HAP-1 (cell line): ENCODE data around the gene LEFTY2.
"Not testable (repeated sequence)": the region's sequence is repeated elsewhere in the genome, so short reads cannot be mapped to it uniquely, and the experiment has no call there.

ENCODE experiments used
- DNase-seq, 2 experiments: peaks; one replicate each; pipeline ENCODE4 v3.0.0-alpha.2; 2016 to 2020; ENCODE audit warnings: low spot score in 2 of 2
- H3K27me3 ChIP-seq: fragments of 250-450 bp; sonication (Bioruptor Pico); 2 replicates; pipeline ENCODE4 v1.5.1; 2020; ENCODE audit warnings: low read depth, mild to moderate bottlenecking, moderate library complexity
- H3K36me3 ChIP-seq: fragments of 250-450 bp; sonication (Bioruptor Pico); replicated peaks from 2 replicates; pipeline ENCODE4 v1.5.1; 2020; ENCODE audit warnings: mild to moderate bottlenecking
- H3K4me1 ChIP-seq: fragments of 250-450 bp; sonication (Bioruptor Pico); 2 replicates; pipeline ENCODE4 v1.5.1; 2020; ENCODE audit warnings: mild to moderate bottlenecking
- H3K4me3 ChIP-seq: fragments of 250-450 bp; sonication (Bioruptor Pico); 2 replicates; pipeline ENCODE4 v1.5.1; 2020; ENCODE audit warnings: mild to moderate bottlenecking, moderate library complexity
- H3K9me3 ChIP-seq: fragments of 250-450 bp; sonication (Bioruptor Pico); 2 replicates; pipeline ENCODE4 v1.5.1; 2020; ENCODE audit warnings: mild to moderate bottlenecking, moderate library complexity
- in situ Hi-C: fragments of 300-500 bp; cut with MboI; formaldehyde crosslinking; loops from 3 replicates; pipeline ENCODE4 v1.14.3; 2020; ENCODE audit warnings: low sequenced_read_pairs, inconsistent platforms, mixed read lengths

LEFTY2 gene

GRCh38 chr1:225930566-225930965 is 10.5 kb downstream of the LEFTY2 start:
- in situ Hi-C loops: no loop called here
- Histone ChIP-seq H3K4me3 (no peak overlapping the region), H3K9me3 (no peaks in the 10 kb centered on the region), H3K27me3 (no peaks in the 10 kb centered on the region), H3K4me1 (no peaks in the 10 kb centered on the region), H3K36me3 (no peaks in the 10 kb centered on the region)
- DNase-seq: no peak

- H3K4me3 ChIP-seq, H3K36me3 ChIP-seq, DNase-seq, H3K27me3 ChIP-seq, H3K9me3 ChIP-seq, in situ Hi-C loops, H3K4me1 ChIP-seq: not testable (repeated sequence)
Measured at GRCh38 chr1:225929462-225929861, 11.6 kb downstream of the LEFTY2 start.

GRCh38 chr1:225928186-225929175 is 12.5 kb downstream of the LEFTY2 start:
- no peak for DNase-seq
- in situ Hi-C loops: no loop called here
- peaks cover 4% of the 10 kb centered on the region for H3K36me3 ChIP-seq
- no peaks in the 10 kb centered on the region for H3K27me3 ChIP-seq
- H3K4me3 ChIP-seq: no peak overlapping the region
- H3K4me1 ChIP-seq: peaks cover 6% of the 10 kb centered on the region; the same call in 1 of the 2 replicates
- no peaks in the 10 kb centered on the region for H3K9me3 ChIP-seq

GRCh38 chr1:225926551-225927113 is 14.4 kb downstream of the LEFTY2 start:
- H3K4me3 ChIP-seq: no peak overlapping the region
- in situ Hi-C loops: no loop called here

GRCh38 chr1:225923692-225924555 is 17.1 kb downstream of the LEFTY2 start, which contains the start of gene PYCR2:
Gene PYCR2 (minus strand): TSS chr1:225924250. CDS start chr1:225924110, 140 bp downstream.
- Histone ChIP-seq H3K9me3 (no peaks in the 10 kb centered on the region), H3K4me1 (peaks cover 6% of the 10 kb centered on the region; the same call in 1 of the 2 replicates), H3K36me3 (peaks cover 40% of the 10 kb centered on the region), H3K27me3 (no peaks in the 10 kb centered on the region), H3K4me3 (peak within 1 kb of the TSS; percentile 96)
- in situ Hi-C loops: no loop called here
- peak; percentile 94 to 96 for DNase-seq

More at GRCh38 chr1:225926551-225927113, 14.4 kb downstream of the LEFTY2 start:
- no peak for DNase-seq
- H3K4me1 ChIP-seq: peaks cover 6% of the 10 kb centered on the region; the same call in 1 of the 2 replicates
- peaks cover 17% of the 10 kb centered on the region for H3K36me3 ChIP-seq
- no peaks in the 10 kb centered on the region for H3K27me3 ChIP-seq
- no peaks in the 10 kb centered on the region for H3K9me3 ChIP-seq

GRCh38 chr1:225923381-225923691 is 17.7 kb downstream of the LEFTY2 start:
- no peaks in the 10 kb centered on the region for H3K27me3 ChIP-seq
- DNase-seq: no peak
- H3K4me3 ChIP-seq: peak overlapping the region; percentile 96
- no peaks in the 10 kb centered on the region for H3K9me3 ChIP-seq
- in situ Hi-C loops: no loop called here
- peaks cover 40% of the 10 kb centered on the region for H3K36me3 ChIP-seq
- peaks cover 6% of the 10 kb centered on the region; the same call in 1 of the 2 replicates for H3K4me1 ChIP-seq

- Histone ChIP-seq H3K36me3 (peaks cover 40% of the 10 kb centered on the region), H3K9me3 (no peaks in the 10 kb centered on the region), H3K4me3 (no peak overlapping the region), H3K4me1 (peaks cover 6% of the 10 kb centered on the region; the same call in 1 of the 2 replicates), H3K27me3 (no peaks in the 10 kb centered on the region)
- DNase-seq: no peak
- in situ Hi-C loops: no loop called here
Measured at GRCh38 chr1:225921734-225922709, 19.0 kb downstream of the LEFTY2 start.

- Histone ChIP-seq H3K4me3 (no peak overlapping the region), H3K9me3 (no peaks in the 10 kb centered on the region), H3K27me3 (no peaks in the 10 kb centered on the region), H3K4me1 (peaks cover 5% of the 10 kb centered on the region; the same call in 1 of the 2 replicates), H3K36me3 (peaks cover 40% of the 10 kb centered on the region)
- in situ Hi-C loops: no loop called here
- DNase-seq: no peak
Measured at GRCh38 chr1:225919906-225920305, 21.1 kb downstream of the LEFTY2 start.

- Histone ChIP-seq H3K4me3 (no peak overlapping the region), H3K9me3 (no peaks in the 10 kb centered on the region), H3K4me1 (no peaks in the 10 kb centered on the region), H3K36me3 (peaks cover 36% of the 10 kb centered on the region), H3K27me3 (no peaks in the 10 kb centered on the region)
- in situ Hi-C loops: no loop called here
- DNase-seq: no peak
Measured at GRCh38 chr1:225918280-225918679, 22.7 kb downstream of the LEFTY2 start.

GRCh38 chr1:225917536-225917935 is 23.5 kb downstream of the LEFTY2 start:
- in situ Hi-C loops: no loop called here
- no peaks in the 10 kb centered on the region for H3K4me1 ChIP-seq
- H3K27me3 ChIP-seq: no peaks in the 10 kb centered on the region
- H3K9me3 ChIP-seq: no peaks in the 10 kb centered on the region
- H3K4me3 ChIP-seq: no peak overlapping the region
- no peak for DNase-seq
- peaks cover 32% of the 10 kb centered on the region for H3K36me3 ChIP-seq

GRCh38 chr1:225917101-225917500 is 23.9 kb downstream of the LEFTY2 start:
- H3K36me3 ChIP-seq: peaks cover 28% of the 10 kb centered on the region
- H3K4me3 ChIP-seq: no peak overlapping the region
- in situ Hi-C loops: no loop called here

GRCh38 chr1:225915538-225915991 is 25.5 kb downstream of the LEFTY2 start:
- no peak for DNase-seq
- H3K4me3 ChIP-seq: no peak overlapping the region
- peaks cover 12% of the 10 kb centered on the region for H3K36me3 ChIP-seq
- no peaks in the 10 kb centered on the region for H3K9me3 ChIP-seq
- no peaks in the 10 kb centered on the region for H3K4me1 ChIP-seq
- H3K27me3 ChIP-seq: no peaks in the 10 kb centered on the region
- in situ Hi-C loops: no loop called here

More at GRCh38 chr1:225917101-225917500, 23.9 kb downstream of the LEFTY2 start:
- Histone ChIP-seq H3K9me3 (no peaks in the 10 kb centered on the region), H3K27me3 (no peaks in the 10 kb centered on the region), H3K4me1 (no peaks in the 10 kb centered on the region)
- no peak for DNase-seq
